NT2/D1 (cell line): Measurements from ENCODE around the gene WBP2NL.

Source experiments
- SUZ12 ChIP-seq: IDR thresholded peaks from 2 replicates; pipeline ENCODE4 v1.6.1; 2011; ENCODE audit not compliant: insufficient read length, insufficient read depth; ENCODE audit errors: extremely low read depth
- YY1 ChIP-seq: IDR thresholded peaks from 2 replicates; pipeline ENCODE4 v1.6.1; 2011; ENCODE audit not compliant: insufficient read length, insufficient read depth

DNA sequence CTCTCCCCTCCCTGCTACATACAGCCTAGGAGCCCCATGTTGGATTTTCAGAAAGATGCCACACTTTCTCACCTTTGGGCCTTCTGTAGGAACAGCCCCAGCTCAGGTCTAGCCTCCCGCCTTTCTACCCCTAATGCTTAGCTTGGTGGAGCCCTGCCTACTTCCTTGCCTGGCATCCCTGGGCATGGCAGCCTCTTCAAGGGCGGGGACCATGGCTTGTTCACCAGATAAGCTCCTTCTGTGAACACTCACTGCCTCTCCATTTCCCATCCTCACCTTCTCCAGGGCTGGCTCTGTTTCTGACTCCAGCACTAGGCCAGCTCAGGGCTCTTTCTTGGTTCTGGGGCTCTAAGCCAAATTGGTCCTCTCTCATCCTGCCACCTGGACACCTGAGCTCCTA is 28.0 kb upstream of the WBP2NL start:
- TF ChIP-seq SUZ12 (no peak), YY1 (no peak)
